Calu3 (cell line): ENCODE measurements around the gene HNRNPC. TPM values are rescaled to one million over a fixed set of nuclear protein-coding genes. Genes with fewer than 3 reads are reported as not detected.

Experiments used
- Bru-seq: library from RNA; stranded (reverse); fragments of 400-500 nt; gene quantifications from one replicate; lab custom pipeline; 2021; lab: Mats Ljungman, UMichigan
- BruChase-seq, 2 experiments: library from RNA; stranded (reverse); fragments of 400-500 nt; gene quantifications; one replicate each; lab custom pipeline; 2021; lab: Mats Ljungman, UMichigan
- BruUV-seq: library from RNA; stranded (reverse); fragments of 400-500 nt; replicated peaks from 2 replicates; lab custom pipeline; 2021; lab: Mats Ljungman, UMichigan
- CTCF ChIA-PET: fragments of 300-600 bp; sonication (Branson Sonifier 250); formaldehyde crosslinking; loops from one replicate; lab custom pipeline; 2022; ENCODE audit warnings: antibody characterized with exemption; lab: Charles Lee
- DNase-seq: peaks from one replicate; pipeline ENCODE4 v3.0.0; 2022
- H3K27ac Mint-ChIP-seq: one replicate; pipeline ENCODE4 v1.8.0; 2022; ENCODE audit warnings: mixed read lengths; ENCODE audit not compliant: unreplicated experiment
- H3K27me3 Mint-ChIP-seq: one replicate; pipeline ENCODE4 v1.8.0; 2022; ENCODE audit warnings: mixed read lengths; ENCODE audit not compliant: unreplicated experiment
- H3K36me3 Mint-ChIP-seq: one replicate; pipeline ENCODE4 v1.8.0; 2022; ENCODE audit warnings: mild to moderate bottlenecking, moderate library complexity, mixed read lengths; ENCODE audit not compliant: insufficient read depth, unreplicated experiment
- H3K4me1 Mint-ChIP-seq: one replicate; pipeline ENCODE4 v1.8.0; 2022; ENCODE audit warnings: mild to moderate bottlenecking, low read depth, mixed read lengths; ENCODE audit not compliant: unreplicated experiment
- H3K4me3 Mint-ChIP-seq: one replicate; pipeline ENCODE4 v1.8.0; 2022; ENCODE audit warnings: mild to moderate bottlenecking, low read depth, moderate library complexity, mixed read lengths; ENCODE audit not compliant: unreplicated experiment
- H3K9me3 Mint-ChIP-seq: one replicate; pipeline ENCODE4 v1.8.0; 2022; ENCODE audit warnings: low read depth, mixed read lengths; ENCODE audit not compliant: unreplicated experiment
- CTCF ChIP-seq: fragments of 200-600 bp; IDR thresholded peaks from one replicate; pipeline ENCODE4 v1.8.0; 2022; ENCODE audit warnings: antibody characterized with exemption; ENCODE audit not compliant: unreplicated experiment
- intact Hi-C: fragments of 100-400 bp; cut with micrococcal nuclease; formaldehyde crosslinking; loops from one replicate; pipeline ENCODE4 v1.10.0; 2022; ENCODE audit not compliant: unreplicated experiment
- long read RNA-seq: library from polyadenylated mRNA; stranded (forward); transcript quantifications from one replicate; pipeline ENCODE4 v2.0.0, GENCODE V29; 2022
- total RNA-seq: library from RNA; stranded (reverse); gene quantifications from 2 replicates; pipeline ENCODE4 v1.2.3, GENCODE V29; 2022

HNRNPC gene
- total RNA-seq: 472 and 476 TPM in 2 replicates
- percentile 100 among the genes with signal in this experiment for Bru-seq, nascent RNA
- BruChase-seq, experiment 1, labeled RNA remaining after a 6-hour chase: percentile 99 among the genes with signal in this experiment
- BruChase-seq, experiment 2, labeled RNA remaining after a 2-hour chase: percentile 98 among the genes with signal in this experiment
- long read RNA-seq, transcript HNRNPC-230 (8 exons, 1,371 nt): minor isoform, 27 of 378 reads
- long read RNA-seq, transcript HNRNPC-211 (9 exons, 1,784 nt): minor isoform, 66 of 378 reads
- long read RNA-seq, transcript HNRNPC-205 (9 exons, 1,375 nt): major isoform, 159 of 378 reads
- long read RNA-seq, transcript HNRNPC-222 (9 exons, 1,658 nt): minor isoform, 5 of 378 reads
- long read RNA-seq, partial matches to known transcripts: 51 of 378 reads
- long read RNA-seq, other reads (novel, unspliced or antisense): 59 of 378 reads

- peak within 1 kb of the TSS; percentile 93 for H3K4me3 Mint-ChIP-seq
- H3K36me3 Mint-ChIP-seq: peaks cover 59% of the 10 kb centered on the region
- intact Hi-C loops: loop anchor here (5.0 kb wide), 3 partner anchors 37 to 113 kb away; partner anchors contain the start of gene SUPT16H
- H3K27ac Mint-ChIP-seq: peak within 1 kb of the TSS; percentile 99
- BruUV-seq: no TSS peak
- no peaks in the 10 kb centered on the region for H3K4me1 Mint-ChIP-seq
- no peak for TF ChIP-seq CTCF
- peak; percentile 100 for DNase-seq
- CTCF ChIA-PET: no interaction called here
- no peaks in the 10 kb centered on the region for H3K27me3 Mint-ChIP-seq
- H3K9me3 Mint-ChIP-seq: no peaks in the 10 kb centered on the region
Measured at GRCh38 chr14:21269252-21270046, at the start of gene HNRNPC. HNRNPC (minus strand) TSS chr14:21269442; CDS start chr14:21234193, 35,249 bp downstream.

- H3K27ac Mint-ChIP-seq: no peak overlapping the region
- CTCF ChIA-PET: no interaction called here
- H3K4me3 Mint-ChIP-seq: no peak overlapping the region
- no peaks in the 10 kb centered on the region for H3K9me3 Mint-ChIP-seq
- intact Hi-C loops: no loop called here
- H3K36me3 Mint-ChIP-seq: no peaks in the 10 kb centered on the region
- H3K27me3 Mint-ChIP-seq: peaks cover 15% of the 10 kb centered on the region
- BruUV-seq: no TSS peak
- no peaks in the 10 kb centered on the region for H3K4me1 Mint-ChIP-seq
- no peak for DNase-seq
- TF ChIP-seq CTCF: no peak
Measured at GRCh38 chr14:21317398-21317797, 48.2 kb upstream of the HNRNPC start.

GRCh38 chr14:21313512-21313911 lies 44.3 kb upstream of the HNRNPC start:
- intact Hi-C loops: no loop called here
- BruUV-seq: no TSS peak
- peaks cover 12% of the 10 kb centered on the region for H3K4me1 Mint-ChIP-seq
- no peaks in the 10 kb centered on the region for H3K27me3 Mint-ChIP-seq
- no peak for DNase-seq
- CTCF ChIA-PET: no interaction called here
- TF ChIP-seq CTCF: no peak
- H3K9me3 Mint-ChIP-seq: no peaks in the 10 kb centered on the region
- H3K27ac Mint-ChIP-seq: no peak overlapping the region
- peaks cover 7% of the 10 kb centered on the region for H3K36me3 Mint-ChIP-seq
- H3K4me3 Mint-ChIP-seq: no peak overlapping the region

- Mint-ChIP-seq H3K9me3 (no peaks in the 10 kb centered on the region), H3K27ac (no peak overlapping the region), H3K36me3 (peaks cover 17% of the 10 kb centered on the region), H3K4me3 (no peak overlapping the region), H3K27me3 (no peaks in the 10 kb centered on the region), H3K4me1 (peaks cover 26% of the 10 kb centered on the region)
- CTCF ChIA-PET: no interaction called here
- BruUV-seq: no TSS peak
- DNase-seq: no peak
- no peak for TF ChIP-seq CTCF
- intact Hi-C loops: no loop called here
Measured at GRCh38 chr14:21311614-21312013, 42.4 kb upstream of the HNRNPC start.
